Measurements from ENCODE around the gene IP6K3. TPM values are rescaled to one million over a fixed set of nuclear protein-coding genes. Genes with fewer than 3 reads are reported as not detected.

IP6K3 gene
- total RNA-seq, 4 donors from 2014 or later = 0.32 to 5.5 (median 2.8) TPM

GRCh38 chr6:33787954-33788693, 41.4 kb upstream of the IP6K3 start:
- TF ChIP-seq EP300 (IDR thresholded peaks at IDR 0.05) = no peak
- peak; percentile 64 to 81 for TF ChIP-seq POLR2A (IDR thresholded peaks at IDR 0.05)
- TF ChIP-seq POLR2AphosphoS5 (IDR thresholded peaks at IDR 0.05) = peak; percentile 78
- peak overlapping the region; percentile 56 to 98 for H3K4me3 ChIP-seq
- H3K9me3 ChIP-seq = no peaks in the 10 kb centered on the region
- H3K36me3 ChIP-seq = peaks cover 0 to 31% of the 10 kb centered on the region in 2 donors
- 0 to 2% methylated on average over 2 to 15 of the region's 53 CpGs for WGBS, 2 donors (ENCODE audit: low coverage in 1 of 2)
- peaks cover under 1% of the 10 kb centered on the region for H3K27me3 ChIP-seq
- peaks cover 0 to 54% (median 34%) of the 10 kb centered on the region in 3 donors for H3K4me1 ChIP-seq
- H3K27ac ChIP-seq = peak overlapping the region; percentile 76 to 100 (median 98)
- ATAC-seq = peak; percentile 75

GRCh38 chr6:33787346-33787953, 40.7 kb upstream of the IP6K3 start:
- peak overlapping the region; percentile 56 to 98 for H3K4me3 ChIP-seq
- WGBS, 2 donors (ENCODE audit: low coverage in 1 of 2) = 0 to 28% methylated on average over 3 to 5 of the region's 7 CpGs
- H3K27ac ChIP-seq = peak overlapping the region; percentile 76 to 100 (median 98)
- peaks cover 0 to 37% of the 10 kb centered on the region in 2 donors for H3K36me3 ChIP-seq
- H3K4me1 ChIP-seq = peaks cover 0 to 54% (median 34%) of the 10 kb centered on the region in 3 donors
- TF ChIP-seq POLR2A (IDR thresholded peaks at IDR 0.05) (no peak), POLR2AphosphoS5 (IDR thresholded peaks at IDR 0.05) (peak; percentile 19)
- H3K9me3 ChIP-seq = no peaks in the 10 kb centered on the region
- H3K27me3 ChIP-seq = no peaks in the 10 kb centered on the region
- ATAC-seq = no peak

DNA sequence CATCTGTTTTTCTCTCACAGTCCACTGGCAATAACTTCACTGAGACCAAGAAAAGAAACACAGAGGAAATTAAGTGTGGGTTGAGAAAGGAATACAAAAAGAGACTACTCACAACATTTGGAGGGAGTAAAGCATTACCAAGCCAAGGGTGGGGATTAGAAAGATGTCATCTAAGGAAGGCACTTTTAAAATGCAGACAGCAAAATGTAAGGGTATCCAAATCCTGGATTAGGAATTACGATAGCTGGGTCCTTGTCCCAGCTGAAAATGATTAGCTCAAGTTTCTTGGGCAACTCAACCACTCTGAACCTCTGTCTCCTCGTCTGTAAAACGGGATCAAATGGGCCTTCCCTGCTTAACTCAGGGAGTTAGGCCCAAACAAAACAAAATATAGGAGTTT, 40.0 kb upstream of the IP6K3 start:
- H3K4me3 ChIP-seq = peak overlapping the region in 1 of 2 donors; percentile 6
- ATAC-seq = no peak
- H3K9me3 ChIP-seq = no peaks in the 10 kb centered on the region

DNA sequence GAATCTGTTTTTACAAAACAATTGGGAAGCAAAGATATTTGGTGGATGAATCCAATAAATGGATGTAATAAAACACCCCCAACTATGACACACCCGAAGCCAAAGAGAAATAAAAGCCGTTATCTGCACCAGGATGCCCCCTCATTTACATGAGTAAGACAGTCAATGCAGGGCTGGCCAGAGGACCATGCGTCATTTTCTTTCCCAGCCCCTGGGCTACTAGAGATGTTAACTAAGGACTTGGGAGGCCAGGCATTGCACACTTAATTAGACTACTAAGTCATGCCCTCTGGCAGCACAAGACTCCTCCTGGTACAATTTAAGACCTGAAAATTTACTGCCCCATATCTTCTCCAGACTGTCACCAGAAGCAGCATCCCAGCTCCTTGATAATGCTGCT, 39.1 kb upstream of the IP6K3 start:
- Histone ChIP-seq H3K4me3 (no peak overlapping the region), H3K27me3 (no peaks in the 10 kb centered on the region), H3K4me1 (peaks cover 0 to 69% (median 39%) of the 10 kb centered on the region in 3 donors), H3K36me3 (peaks cover 0 to 54% of the 10 kb centered on the region in 2 donors), H3K9me3 (no peaks in the 10 kb centered on the region), H3K27ac (peak overlapping the region in 3 of 4 donors; percentile 55 to 100 (median 99))
- no peak for ATAC-seq
- TF ChIP-seq POLR2A (IDR thresholded peaks at IDR 0.05) (no peak), EP300 (IDR thresholded peaks at IDR 0.05) (no peak), POLR2AphosphoS5 (IDR thresholded peaks at IDR 0.05) (no peak)
- TF ChIP-seq, protein P1, sequence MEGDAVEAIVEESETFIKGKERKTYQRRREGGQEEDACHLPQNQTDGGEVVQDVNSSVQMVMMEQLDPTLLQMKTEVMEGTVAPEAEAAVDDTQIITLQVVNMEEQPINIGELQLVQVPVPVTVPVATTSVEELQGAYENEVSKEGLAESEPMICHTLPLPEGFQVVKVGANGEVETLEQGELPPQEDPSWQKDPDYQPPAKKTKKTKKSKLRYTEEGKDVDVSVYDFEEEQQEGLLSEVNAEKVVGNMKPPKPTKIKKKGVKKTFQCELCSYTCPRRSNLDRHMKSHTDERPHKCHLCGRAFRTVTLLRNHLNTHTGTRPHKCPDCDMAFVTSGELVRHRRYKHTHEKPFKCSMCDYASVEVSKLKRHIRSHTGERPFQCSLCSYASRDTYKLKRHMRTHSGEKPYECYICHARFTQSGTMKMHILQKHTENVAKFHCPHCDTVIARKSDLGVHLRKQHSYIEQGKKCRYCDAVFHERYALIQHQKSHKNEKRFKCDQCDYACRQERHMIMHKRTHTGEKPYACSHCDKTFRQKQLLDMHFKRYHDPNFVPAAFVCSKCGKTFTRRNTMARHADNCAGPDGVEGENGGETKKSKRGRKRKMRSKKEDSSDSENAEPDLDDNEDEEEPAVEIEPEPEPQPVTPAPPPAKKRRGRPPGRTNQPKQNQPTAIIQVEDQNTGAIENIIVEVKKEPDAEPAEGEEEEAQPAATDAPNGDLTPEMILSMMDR (IDR thresholded peaks at IDR 0.05) = no peak
- 38 to 42% methylated on average over 2 to 3 of the region's 3 CpGs for WGBS, 2 donors (ENCODE audit: low coverage in 1 of 2)

More for the DNA sequence above, 40.0 kb upstream of the IP6K3 start:
- H3K27me3 ChIP-seq = no peaks in the 10 kb centered on the region
- peak overlapping the region in 3 of 4 donors; percentile 98 to 100 (median 99) for H3K27ac ChIP-seq
- TF ChIP-seq POLR2A (IDR thresholded peaks at IDR 0.05) (no peak), POLR2AphosphoS5 (IDR thresholded peaks at IDR 0.05) (no peak), EP300 (IDR thresholded peaks at IDR 0.05) (no peak)
- TF ChIP-seq, protein P1 (IDR thresholded peaks at IDR 0.05) = no peak
- WGBS, 2 donors (ENCODE audit: low coverage in 1 of 2) = 38 to 53% methylated on average over 3 of the region's 3 CpGs
- H3K36me3 ChIP-seq = peaks cover 0 to 44% of the 10 kb centered on the region in 2 donors
- H3K4me1 ChIP-seq = peaks cover 0 to 60% (median 34%) of the 10 kb centered on the region in 3 donors

GRCh38 chr6:33784787-33785186, 38.1 kb upstream of the IP6K3 start:
- 64 to 68% methylated on average over 8 to 9 of the region's 13 CpGs for WGBS, 2 donors (ENCODE audit: low coverage in 1 of 2)
- TF ChIP-seq POLR2A (IDR thresholded peaks at IDR 0.05) = no peak
- TF ChIP-seq POLR2AphosphoS5 (IDR thresholded peaks at IDR 0.05) = no peak
- TF ChIP-seq, protein P1 (IDR thresholded peaks at IDR 0.05) = no peak
- TF ChIP-seq EP300 (IDR thresholded peaks at IDR 0.05) = no peak
- ATAC-seq = no peak
- Histone ChIP-seq H3K9me3 (no peaks in the 10 kb centered on the region), H3K27me3 (no peaks in the 10 kb centered on the region), H3K4me3 (no peak overlapping the region), H3K4me1 (peaks cover 0 to 71% (median 39%) of the 10 kb centered on the region in 3 donors), H3K36me3 (peaks cover 0 to 64% of the 10 kb centered on the region in 2 donors), H3K27ac (no peak overlapping the region)
